ENCODE results near the gene AFM. TPM values are rescaled to one million over a fixed set of nuclear protein-coding genes. Genes with fewer than 3 reads are reported as not detected.

Gene AFM
- total and polyA plus RNA-seq, 2 donors from 2014 or later = 30.8 TPM; not detected in 1

DNA sequence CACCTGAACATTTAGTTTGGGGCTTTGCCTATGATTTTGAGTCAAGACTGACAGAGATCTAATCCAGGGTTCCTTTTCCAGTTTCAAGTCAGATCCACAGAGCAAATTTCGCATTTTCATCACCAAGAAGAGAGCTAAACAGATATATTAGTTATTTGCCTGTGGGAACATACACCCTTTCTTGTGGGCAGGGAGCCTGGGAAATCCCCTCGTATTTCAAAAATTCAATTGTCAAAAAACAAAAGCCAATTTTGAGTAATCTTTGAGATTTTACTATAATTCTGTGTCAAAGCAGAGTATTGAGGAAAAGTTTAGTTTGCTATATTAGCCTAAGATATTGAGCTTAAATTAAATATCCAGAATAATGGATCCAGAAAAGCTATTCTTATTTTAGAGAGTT is 56.6 kb downstream of the AFM start:
- TF ChIP-seq, protein P1, sequence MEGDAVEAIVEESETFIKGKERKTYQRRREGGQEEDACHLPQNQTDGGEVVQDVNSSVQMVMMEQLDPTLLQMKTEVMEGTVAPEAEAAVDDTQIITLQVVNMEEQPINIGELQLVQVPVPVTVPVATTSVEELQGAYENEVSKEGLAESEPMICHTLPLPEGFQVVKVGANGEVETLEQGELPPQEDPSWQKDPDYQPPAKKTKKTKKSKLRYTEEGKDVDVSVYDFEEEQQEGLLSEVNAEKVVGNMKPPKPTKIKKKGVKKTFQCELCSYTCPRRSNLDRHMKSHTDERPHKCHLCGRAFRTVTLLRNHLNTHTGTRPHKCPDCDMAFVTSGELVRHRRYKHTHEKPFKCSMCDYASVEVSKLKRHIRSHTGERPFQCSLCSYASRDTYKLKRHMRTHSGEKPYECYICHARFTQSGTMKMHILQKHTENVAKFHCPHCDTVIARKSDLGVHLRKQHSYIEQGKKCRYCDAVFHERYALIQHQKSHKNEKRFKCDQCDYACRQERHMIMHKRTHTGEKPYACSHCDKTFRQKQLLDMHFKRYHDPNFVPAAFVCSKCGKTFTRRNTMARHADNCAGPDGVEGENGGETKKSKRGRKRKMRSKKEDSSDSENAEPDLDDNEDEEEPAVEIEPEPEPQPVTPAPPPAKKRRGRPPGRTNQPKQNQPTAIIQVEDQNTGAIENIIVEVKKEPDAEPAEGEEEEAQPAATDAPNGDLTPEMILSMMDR (IDR thresholded peaks at IDR 0.05; ENCODE audit: borderline replicate concordance, extremely low read depth, insufficient read depth) = no peak
- no peaks in the 10 kb centered on the region for H3K9me3 ChIP-seq (ENCODE audit: control insufficient read depth in 2 of 3, insufficient read depth in 1 of 3, low read length in 3 of 3)
- H3K36me3 ChIP-seq (ENCODE audit: control insufficient read depth in 2 of 3, insufficient read depth in 3 of 3, low read length in 3 of 3) = peaks cover 0 to 15% (median 3%) of the 10 kb centered on the region in 3 donors
- FAIRE-seq = no peak
- no peaks in the 10 kb centered on the region for H3K27me3 ChIP-seq (ENCODE audit: control insufficient read depth, insufficient read depth, low read length)
- H3K27ac ChIP-seq (ENCODE audit: low read depth in 2 of 2, low read length in 2 of 2) = no peak overlapping the region
- intact Hi-C loops (cut with DNase I) = no loop called here
- peaks cover 0 to 14% (median 3%) of the 10 kb centered on the region in 3 donors for H3K4me1 ChIP-seq (ENCODE audit: control insufficient read depth in 2 of 3, insufficient read depth in 2 of 3, low read depth in 1 of 3, low read length in 3 of 3)
- no peak overlapping the region for H3K4me3 ChIP-seq (ENCODE audit: low read length in 3 of 3)
- no peak for DNase-seq
- H3K9ac ChIP-seq (ENCODE audit: low read length in 3 of 3) = no peak overlapping the region

DNA sequence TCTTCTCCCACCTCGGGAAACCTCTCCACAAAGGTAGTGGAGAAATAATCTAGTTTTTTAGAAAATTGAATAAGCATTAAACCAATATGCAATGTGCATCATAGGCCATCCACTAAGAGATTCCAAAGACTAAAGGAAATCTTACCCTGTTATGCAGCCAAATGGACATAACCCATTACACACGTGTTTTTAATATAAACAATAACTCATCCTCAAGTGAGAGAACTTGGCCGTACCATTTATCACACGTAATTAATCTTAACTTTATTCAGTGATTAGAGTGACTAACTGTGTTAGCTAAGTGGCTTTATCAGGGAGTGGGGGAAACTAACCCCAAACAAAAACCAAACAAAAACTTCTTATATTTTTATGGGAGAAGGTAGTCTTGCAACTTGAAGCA is 57.8 kb downstream of the AFM start:
- Histone ChIP-seq H3K9me3 (ENCODE audit: control insufficient read depth in 2 of 3, insufficient read depth in 1 of 3, low read length in 3 of 3) (no peaks in the 10 kb centered on the region), H3K4me3 (ENCODE audit: low read length in 3 of 3) (no peak overlapping the region), H3K27me3 (ENCODE audit: control insufficient read depth, insufficient read depth, low read length) (no peaks in the 10 kb centered on the region), H3K27ac (ENCODE audit: low read depth in 2 of 2, low read length in 2 of 2) (no peak overlapping the region), H3K4me1 (ENCODE audit: control insufficient read depth in 2 of 3, insufficient read depth in 2 of 3, low read depth in 1 of 3, low read length in 3 of 3) (peaks cover 0 to 4% (median 0%) of the 10 kb centered on the region in 3 donors), H3K9ac (ENCODE audit: low read length in 3 of 3) (no peak overlapping the region), H3K36me3 (ENCODE audit: control insufficient read depth in 2 of 3, insufficient read depth in 3 of 3, low read length in 3 of 3) (peaks cover 0 to 7% (median 3%) of the 10 kb centered on the region in 3 donors)
- TF ChIP-seq, protein P1 (IDR thresholded peaks at IDR 0.05; ENCODE audit: borderline replicate concordance, extremely low read depth, insufficient read depth) = no peak
- FAIRE-seq (no peak), DNase-seq (no peak)
- intact Hi-C loops (cut with DNase I) = no loop called here

DNA sequence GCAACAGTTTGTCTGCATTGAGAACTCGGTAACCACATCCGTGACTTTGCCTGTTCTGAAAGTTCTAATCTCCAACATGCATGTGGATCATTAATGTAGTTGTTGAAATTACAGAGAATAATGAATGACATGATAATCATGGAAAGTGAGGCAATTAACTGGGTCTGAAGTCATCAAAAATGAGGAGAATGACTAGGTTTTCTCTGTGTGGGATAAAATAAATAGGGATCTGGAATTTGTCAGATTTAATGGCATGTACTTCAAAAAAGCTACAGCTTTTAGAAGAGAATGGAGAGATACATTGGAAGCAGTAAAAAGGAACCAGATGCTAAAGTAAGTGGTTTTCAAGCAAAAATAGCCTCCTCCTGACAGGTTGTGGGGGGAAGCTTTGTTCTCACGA is 59.3 kb downstream of the AFM start:
- Histone ChIP-seq H3K27me3 (ENCODE audit: control insufficient read depth, insufficient read depth, low read length) (no peaks in the 10 kb centered on the region), H3K4me1 (ENCODE audit: control insufficient read depth in 2 of 3, insufficient read depth in 2 of 3, low read depth in 1 of 3, low read length in 3 of 3) (no peaks in the 10 kb centered on the region), H3K36me3 (ENCODE audit: control insufficient read depth in 2 of 3, insufficient read depth in 3 of 3, low read length in 3 of 3) (peaks cover 0 to 3% (median 3%) of the 10 kb centered on the region in 3 donors), H3K9me3 (ENCODE audit: control insufficient read depth in 2 of 3, insufficient read depth in 1 of 3, low read length in 3 of 3) (no peaks in the 10 kb centered on the region), H3K9ac (ENCODE audit: low read length in 3 of 3) (no peak overlapping the region), H3K4me3 (ENCODE audit: low read length in 3 of 3) (no peak overlapping the region), H3K27ac (ENCODE audit: low read depth in 2 of 2, low read length in 2 of 2) (no peak overlapping the region)
- no peak for FAIRE-seq
- TF ChIP-seq, protein P1 (IDR thresholded peaks at IDR 0.05; ENCODE audit: borderline replicate concordance, extremely low read depth, insufficient read depth) = no peak
- DNase-seq = no peak
- intact Hi-C loops (cut with DNase I) = no loop called here

DNA sequence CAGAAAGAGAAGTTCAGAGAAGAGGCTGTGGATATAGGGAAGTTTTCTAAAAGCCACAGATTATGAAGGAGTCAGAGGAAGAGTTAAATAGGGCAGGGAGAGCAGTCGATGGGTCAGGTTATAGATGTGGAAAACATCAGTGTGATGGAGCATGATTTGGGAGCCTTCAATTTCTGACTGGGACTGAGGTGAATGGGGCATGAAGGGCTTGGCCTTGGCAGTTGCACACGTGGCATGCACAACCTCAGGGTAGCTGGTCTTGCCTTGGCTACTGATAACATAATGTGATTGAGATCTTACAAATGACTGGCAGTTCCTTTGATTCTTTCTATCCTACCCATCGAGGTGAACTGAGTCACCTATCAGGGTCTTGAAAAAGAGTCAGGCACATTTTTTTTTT is 59.7 kb downstream of the AFM start:
- intact Hi-C loops (cut with DNase I) = no loop called here
- no peaks in the 10 kb centered on the region for H3K9me3 ChIP-seq (ENCODE audit: control insufficient read depth in 2 of 3, insufficient read depth in 1 of 3, low read length in 3 of 3)
- no peak overlapping the region for H3K27ac ChIP-seq (ENCODE audit: low read depth in 2 of 2, low read length in 2 of 2)
- H3K27me3 ChIP-seq (ENCODE audit: control insufficient read depth, insufficient read depth, low read length) = no peaks in the 10 kb centered on the region
- FAIRE-seq = no peak
- H3K36me3 ChIP-seq (ENCODE audit: control insufficient read depth in 2 of 3, insufficient read depth in 3 of 3, low read length in 3 of 3) = peaks cover 0 to under 1% (median 0%) of the 10 kb centered on the region in 3 donors
- no peak overlapping the region for H3K4me3 ChIP-seq (ENCODE audit: low read length in 3 of 3)
- no peaks in the 10 kb centered on the region for H3K4me1 ChIP-seq (ENCODE audit: control insufficient read depth in 2 of 3, insufficient read depth in 2 of 3, low read depth in 1 of 3, low read length in 3 of 3)
- no peak overlapping the region for H3K9ac ChIP-seq (ENCODE audit: low read length in 3 of 3)
- no peak for DNase-seq
- TF ChIP-seq, protein P1 (IDR thresholded peaks at IDR 0.05; ENCODE audit: borderline replicate concordance, extremely low read depth, insufficient read depth) = no peak
